SIG-M5 (cell line): Measurements from ENCODE around the gene RETREG2.

ENCODE experiments used
- DNase-seq: peaks from one replicate; lab custom pipeline; 2025; lab: John Stamatoyannopoulos, UW

Gene RETREG2

DNA sequence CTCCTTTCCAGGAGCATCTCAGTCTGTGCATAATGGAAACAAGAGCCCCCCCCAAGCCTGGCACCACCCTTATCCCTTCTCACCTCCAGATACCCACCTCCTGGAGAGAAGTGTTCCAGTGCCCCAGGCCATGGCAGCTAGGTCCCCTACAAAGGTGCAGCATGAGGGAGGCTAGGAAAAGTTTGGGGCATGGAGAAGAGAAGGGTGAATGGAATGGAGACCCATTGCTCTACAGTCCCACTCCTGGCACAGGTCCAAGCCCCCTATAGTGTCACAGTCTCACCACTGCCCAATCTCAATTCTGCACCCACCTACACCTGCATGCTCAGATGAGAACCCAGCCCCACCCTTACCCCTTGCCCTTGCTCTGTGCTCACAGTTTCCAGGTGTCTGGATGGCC lies 9.1 kb upstream of the RETREG2 start:
- DNase-seq: no peak

- no peak for DNase-seq
Measured at GRCh38 chr2:219169930-219170654, 8.0 kb upstream of the RETREG2 start, which contains the start of gene SLC23A3. SLC23A3 (minus strand) TSS chr2:219170029; CDS start chr2:219169984, 45 bp downstream.

GRCh38 chr2:219171231-219171651 lies 6.8 kb upstream of the RETREG2 start:
- DNase-seq: no peak

DNA sequence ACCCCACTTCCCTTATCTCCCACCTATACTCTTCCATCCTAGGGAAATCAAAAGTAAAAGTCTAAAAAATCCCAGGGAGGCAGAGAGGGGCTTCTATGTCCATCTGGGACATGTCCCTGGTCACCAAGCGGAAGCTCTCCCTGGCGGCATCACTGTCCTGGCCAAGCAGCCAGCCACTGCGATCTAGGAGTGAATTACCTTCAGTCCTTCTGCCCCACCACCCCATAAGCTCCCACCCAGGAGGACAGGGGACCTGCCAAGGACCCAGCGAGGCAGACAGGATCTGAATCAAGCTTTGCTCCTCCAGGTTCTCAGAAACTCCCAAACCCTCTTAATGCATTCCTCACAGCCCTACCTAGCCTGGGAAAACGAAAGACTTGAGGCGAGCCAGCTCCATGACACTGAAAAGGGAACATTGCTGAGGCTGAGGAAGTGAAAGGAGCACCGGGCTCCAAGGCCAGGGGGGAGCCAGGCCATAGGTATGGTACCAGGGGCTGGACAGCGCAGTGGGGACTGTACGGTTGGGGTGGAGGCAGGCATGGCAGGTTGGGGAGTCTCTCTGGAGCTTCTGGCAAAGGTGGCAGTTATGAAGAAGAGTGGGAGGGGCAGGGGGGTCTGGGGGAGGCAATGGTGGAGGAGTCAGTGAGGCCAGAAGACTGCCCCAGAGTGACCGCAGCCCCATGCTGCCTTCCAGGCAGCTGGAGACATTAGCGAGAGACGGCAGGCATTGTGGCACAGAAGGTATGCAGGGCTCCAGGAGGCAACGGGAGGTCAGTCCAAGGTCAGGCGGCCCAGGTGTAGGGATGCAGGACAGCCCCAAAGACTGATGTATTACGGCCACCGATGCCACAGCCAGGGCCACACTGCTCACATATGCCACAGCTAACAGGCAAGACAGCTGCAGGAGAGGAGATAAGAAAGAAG lies 5.6 kb upstream of the RETREG2 start:
- no peak for DNase-seq

GRCh38 chr2:219173176-219173575 lies 4.9 kb upstream of the RETREG2 start:
- no peak for DNase-seq

DNA sequence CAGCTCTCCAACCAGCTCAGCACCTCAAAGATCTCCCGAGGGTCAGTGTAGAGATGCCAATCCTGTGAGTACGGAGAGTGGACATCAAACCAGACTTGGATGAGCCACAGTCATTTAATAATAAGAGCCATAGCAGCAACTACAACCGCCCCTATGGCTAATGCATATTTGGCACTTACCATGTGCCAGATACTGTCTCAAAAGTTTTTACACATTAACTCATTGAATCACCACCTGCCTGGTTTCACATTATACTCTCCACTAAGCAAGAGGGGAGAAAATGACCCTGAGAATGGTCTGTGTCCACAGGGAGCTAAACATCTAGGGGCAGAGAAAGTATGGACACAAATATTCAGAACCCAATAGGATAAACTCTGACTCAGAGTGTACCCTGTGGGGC lies 3.9 kb upstream of the RETREG2 start:
- no peak for DNase-seq

GRCh38 chr2:219174801-219175200 lies 3.3 kb upstream of the RETREG2 start:
- DNase-seq: no peak

DNA sequence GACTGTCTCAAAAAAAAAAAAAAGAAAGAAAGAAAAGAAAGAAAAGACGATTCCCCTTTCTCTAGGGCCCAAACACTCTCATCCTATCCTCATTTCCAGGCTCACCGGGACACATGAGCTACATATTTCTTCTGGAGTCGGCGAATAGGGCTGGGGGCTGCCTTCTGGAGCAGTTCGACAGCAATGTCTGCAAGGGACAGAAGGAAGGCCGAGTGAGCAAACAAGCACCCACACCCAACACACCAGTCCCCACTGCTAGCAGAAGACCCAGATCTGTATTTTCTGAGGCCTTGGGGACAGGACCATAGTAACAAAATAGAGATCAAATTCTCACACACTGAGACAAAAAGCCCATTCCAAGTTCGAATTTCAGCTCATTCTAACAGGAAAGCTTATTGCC lies 2.6 kb upstream of the RETREG2 start:
- no peak for DNase-seq

DNA sequence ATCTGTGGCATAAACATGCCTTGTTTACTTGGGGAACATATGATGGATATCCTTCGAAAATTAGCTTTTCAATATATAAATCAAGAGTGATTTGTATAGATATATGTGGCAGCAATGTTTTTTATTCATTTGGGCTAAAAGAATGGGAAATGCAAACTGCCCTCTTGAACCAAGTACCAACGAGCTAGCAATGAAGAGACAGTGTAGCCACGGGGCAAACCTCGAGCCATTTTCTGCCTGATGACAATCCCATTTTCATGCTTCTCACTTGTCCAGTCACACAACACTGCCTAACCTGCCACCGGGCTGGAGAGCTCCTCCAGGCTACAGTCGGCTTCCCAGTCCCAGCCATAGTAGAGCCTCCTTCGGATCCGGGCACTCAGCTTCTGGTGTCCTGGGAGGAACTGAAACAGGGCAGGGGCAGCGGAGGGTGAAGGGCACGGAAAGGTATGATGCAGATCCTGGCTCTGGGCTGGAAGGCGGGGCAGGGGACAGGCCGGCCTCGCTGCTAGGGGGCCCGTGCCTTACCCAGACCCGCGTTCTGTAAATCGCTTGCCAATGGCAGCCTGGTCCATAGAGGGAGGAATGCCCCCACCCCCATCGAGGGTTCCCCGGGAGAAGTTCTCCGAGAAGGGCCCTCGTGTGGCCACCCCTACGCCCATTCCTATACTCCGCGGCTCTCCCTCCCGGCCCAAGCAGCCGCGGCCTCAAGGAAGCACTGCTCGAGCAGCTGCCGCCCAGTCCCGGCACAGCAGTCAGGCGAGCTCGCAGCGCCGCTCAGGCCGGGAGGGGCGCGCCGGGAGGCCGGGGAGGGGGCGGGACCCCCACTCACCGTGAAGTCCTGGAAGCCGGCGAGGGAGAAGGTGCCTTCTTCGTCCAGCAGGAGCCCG lies 1.9 kb upstream of the RETREG2 start:
- no peak for DNase-seq

DNA sequence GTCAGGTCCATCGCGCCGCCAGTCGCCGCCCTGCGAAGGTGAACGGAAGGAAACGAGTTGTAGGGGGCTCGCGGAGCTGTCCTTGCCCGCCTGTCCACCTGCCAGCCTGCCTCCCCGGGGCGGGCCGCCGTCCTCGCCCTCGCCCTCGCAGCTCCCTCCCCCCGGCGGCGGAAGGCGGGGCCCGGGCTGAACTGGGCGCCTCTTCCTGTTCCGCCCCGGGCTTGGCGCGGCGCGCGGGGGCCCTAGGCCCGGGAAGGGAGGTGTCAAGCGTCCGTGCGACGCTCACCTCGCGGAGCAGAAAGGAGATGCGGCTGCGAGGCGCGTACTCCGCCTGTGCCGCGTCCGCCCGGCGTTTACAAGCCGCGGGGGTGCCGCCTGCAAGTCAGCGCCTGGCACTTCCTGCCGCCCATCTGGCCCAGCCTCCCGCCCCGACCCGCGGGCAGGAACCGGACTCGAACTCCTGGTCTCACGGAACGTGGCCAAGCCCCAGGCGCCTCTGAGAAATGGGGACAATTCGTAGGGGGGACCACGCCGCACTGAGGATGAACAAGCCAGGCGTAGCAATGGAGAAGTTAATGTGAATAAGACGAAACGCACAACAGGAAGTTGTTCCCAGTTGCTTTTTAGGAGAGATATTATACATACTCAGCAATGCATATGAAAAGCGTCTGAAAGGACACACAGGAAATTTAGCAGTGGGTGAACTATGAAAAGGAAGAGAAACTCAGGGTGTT lies 1.1 kb upstream of the RETREG2 start, which contains the start of gene CNPPD1:
TSS of gene CNPPD1 (minus strand) at position 108 of the 734 bp plus-strand sequence. CDS start at position 11, 97 bp downstream.
- peak; percentile 47 for DNase-seq

GRCh38 chr2:219178377-219179175 lies 501 bp downstream of the RETREG2 start:
- no peak for DNase-seq

GRCh38 chr2:219179601-219180465 lies 1.8 kb downstream of the RETREG2 start:
- no peak for DNase-seq

GRCh38 chr2:219180961-219181360 lies 2.9 kb downstream of the RETREG2 start:
- no peak for DNase-seq

DNA sequence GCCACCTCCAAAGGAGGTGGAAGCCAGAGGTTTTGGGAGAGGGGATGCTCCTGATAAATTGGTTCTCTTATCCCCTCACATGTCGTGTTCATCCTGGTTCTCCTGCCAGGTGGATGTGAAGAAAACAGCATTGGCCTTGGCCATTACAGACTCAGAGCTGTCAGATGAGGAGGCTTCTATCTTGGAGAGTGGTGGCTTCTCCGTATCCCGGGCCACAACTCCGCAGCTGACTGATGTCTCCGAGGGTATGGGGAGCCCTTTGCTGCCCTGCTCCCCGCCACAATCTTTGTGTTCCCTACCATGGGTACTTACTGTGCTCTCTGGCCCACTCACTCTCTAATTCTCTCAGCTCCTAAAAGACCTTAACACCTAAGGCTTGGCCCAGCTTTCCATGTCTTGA lies 3.5 kb downstream of the RETREG2 start:
- no peak for DNase-seq

GRCh38 chr2:219182331-219183150 lies 4.5 kb downstream of the RETREG2 start:
- DNase-seq: no peak

GRCh38 chr2:219183151-219183772 lies 5.2 kb downstream of the RETREG2 start:
- no peak for DNase-seq

- no peak for DNase-seq
Measured at GRCh38 chr2:219184121-219184520, 6.0 kb downstream of the RETREG2 start.
